ENCODE results near the gene NCBP2.

Gene NCBP2

GRCh38 chr3:196916995-196917394 is 25.3 kb downstream of the NCBP2 start:
- H3K36me3 ChIP-seq (replicated peaks) = peaks cover 13% of the 10 kb centered on the region
- H3K27ac ChIP-seq = no peak overlapping the region
- H3K27me3 ChIP-seq (replicated peaks) = no peaks in the 10 kb centered on the region
- in situ Hi-C loops (cut with HindIII; ENCODE audit: low pct_ligation_motif_present, low sequenced_read_pairs) = no loop called here
- TF ChIP-seq CTCF (IDR thresholded peaks at IDR 0.05; ENCODE audit: low read depth, low read length, missing control alignments) = no peak
- no peak for DNase-seq
- H3K4me3 ChIP-seq (ENCODE audit: low read depth, low read length) = no peak overlapping the region

GRCh38 chr3:196916221-196916620 is 26.1 kb downstream of the NCBP2 start:
- in situ Hi-C loops (cut with HindIII; ENCODE audit: low pct_ligation_motif_present, low sequenced_read_pairs) = no loop called here
- Histone ChIP-seq H3K27me3 (replicated peaks) (no peaks in the 10 kb centered on the region), H3K27ac (no peak overlapping the region), H3K4me3 (ENCODE audit: low read depth, low read length) (no peak overlapping the region), H3K36me3 (replicated peaks) (peaks cover 13% of the 10 kb centered on the region)
- DNase-seq = no peak
- no peak for TF ChIP-seq CTCF (IDR thresholded peaks at IDR 0.05; ENCODE audit: low read depth, low read length, missing control alignments)

GRCh38 chr3:196915375-196915774 is 27.0 kb downstream of the NCBP2 start:
- DNase-seq = no peak
- in situ Hi-C loops (cut with HindIII; ENCODE audit: low pct_ligation_motif_present, low sequenced_read_pairs) = no loop called here
- no peak overlapping the region for H3K27ac ChIP-seq
- peaks cover 13% of the 10 kb centered on the region for H3K36me3 ChIP-seq (replicated peaks)
- no peak for TF ChIP-seq CTCF (IDR thresholded peaks at IDR 0.05; ENCODE audit: low read depth, low read length, missing control alignments)
- H3K27me3 ChIP-seq (replicated peaks) = no peaks in the 10 kb centered on the region
- H3K4me3 ChIP-seq (ENCODE audit: low read depth, low read length) = no peak overlapping the region

- Histone ChIP-seq H3K27ac (no peak overlapping the region), H3K36me3 (replicated peaks) (peaks cover 13% of the 10 kb centered on the region), H3K27me3 (replicated peaks) (no peaks in the 10 kb centered on the region), H3K4me3 (ENCODE audit: low read depth, low read length) (no peak overlapping the region)
- no peak for DNase-seq
- in situ Hi-C loops (cut with HindIII; ENCODE audit: low pct_ligation_motif_present, low sequenced_read_pairs) = no loop called here
- TF ChIP-seq CTCF (IDR thresholded peaks at IDR 0.05; ENCODE audit: low read depth, low read length, missing control alignments) = peak; percentile 4
Measured at GRCh38 chr3:196914866-196915265, 27.5 kb downstream of the NCBP2 start.

GRCh38 chr3:196903740-196904139 is 38.6 kb downstream of the NCBP2 start:
- no peak for DNase-seq
- Histone ChIP-seq H3K27me3 (replicated peaks) (no peaks in the 10 kb centered on the region), H3K36me3 (replicated peaks) (peaks cover 44% of the 10 kb centered on the region), H3K27ac (no peak overlapping the region), H3K4me3 (ENCODE audit: low read depth, low read length) (no peak overlapping the region)
- no peak for TF ChIP-seq CTCF (IDR thresholded peaks at IDR 0.05; ENCODE audit: low read depth, low read length, missing control alignments)
- in situ Hi-C loops (cut with HindIII; ENCODE audit: low pct_ligation_motif_present, low sequenced_read_pairs) = no loop called here

GRCh38 chr3:196902296-196902695 is 40.0 kb downstream of the NCBP2 start:
- DNase-seq = no peak
- no peak for TF ChIP-seq CTCF (IDR thresholded peaks at IDR 0.05; ENCODE audit: low read depth, low read length, missing control alignments)
- in situ Hi-C loops (cut with HindIII; ENCODE audit: low pct_ligation_motif_present, low sequenced_read_pairs) = no loop called here
- Histone ChIP-seq H3K27ac (no peak overlapping the region), H3K4me3 (ENCODE audit: low read depth, low read length) (no peak overlapping the region), H3K36me3 (replicated peaks) (peaks cover 44% of the 10 kb centered on the region), H3K27me3 (replicated peaks) (no peaks in the 10 kb centered on the region)
